ENCODE data around the gene ZNF670. TPM values are rescaled to one million over a fixed set of nuclear protein-coding genes. Genes with fewer than 3 reads are reported as not detected.

The ZNF670 gene
- total RNA-seq, 1 experiment from 2014 or later = 2.5 TPM

GRCh38 chr1:247056071-247056470 is 22.5 kb downstream of the ZNF670 start:
- H3K36me3 ChIP-seq (ENCODE audit: low read depth) = no peaks in the 10 kb centered on the region
- BruUV-seq (replicated peaks) = no TSS peak
- H3K4me1 ChIP-seq (replicated peaks; ENCODE audit: insufficient read depth) = no peaks in the 10 kb centered on the region
- H3K27me3 ChIP-seq (ENCODE audit: insufficient read depth, low read depth) = no peaks in the 10 kb centered on the region
- H3K9me2 ChIP-seq (ENCODE audit: insufficient read depth) = no peaks in the 10 kb centered on the region
- intact Hi-C loops (cut with micrococcal nuclease; ENCODE audit: unreplicated experiment) = no loop called here
- POLR2A ChIA-PET (ENCODE audit: unreplicated experiment) = no interaction called here
- no peak overlapping the region for H3K4me3 ChIP-seq
- no peak overlapping the region for H3K27ac ChIP-seq
- no peaks in the 10 kb centered on the region; the same call in 1 of the 2 replicates for H3K79me2 ChIP-seq (ENCODE audit: low read depth)
- no peaks in the 10 kb centered on the region for H4K20me1 ChIP-seq (ENCODE audit: insufficient read depth)
- no peak for DNase-seq
- H3K9me3 ChIP-seq (ENCODE audit: insufficient read depth, low read depth) = peaks cover 12% of the 10 kb centered on the region
- no peak overlapping the region for H2AFZ ChIP-seq
- H3F3A ChIP-seq (ENCODE audit: insufficient read depth, low read depth) = no peaks in the 10 kb centered on the region
- CTCF ChIA-PET = no interaction called here
- TF ChIP-seq CTCF (conservative IDR thresholded peaks at IDR 0.05) (no peak), EZH2 (IDR thresholded peaks at IDR 0.05; ENCODE audit: low read depth) (no peak)
- H3K4me2 ChIP-seq = no peak overlapping the region

DNA sequence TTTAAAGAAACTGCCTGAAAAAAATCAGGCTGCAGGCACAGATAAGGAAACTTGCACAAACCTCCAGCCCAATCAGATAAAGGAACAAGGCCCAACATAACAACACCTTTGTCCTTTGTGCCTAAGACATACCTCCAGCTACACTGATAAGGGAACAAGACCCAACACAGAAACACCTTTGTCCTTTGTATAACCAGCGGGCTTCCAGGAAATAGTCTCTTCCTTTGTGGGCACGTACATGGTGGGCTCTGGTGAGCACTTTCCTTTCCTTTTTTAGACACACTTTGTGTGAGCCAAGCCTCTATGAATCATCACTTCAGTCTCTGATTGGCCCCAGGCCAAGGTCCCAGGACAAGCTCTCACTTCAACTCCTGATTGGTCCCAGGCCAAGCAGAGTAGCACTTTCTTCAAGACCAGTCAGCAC is 23.6 kb downstream of the ZNF670 start:
- H3K79me2 ChIP-seq (ENCODE audit: low read depth) = no peaks in the 10 kb centered on the region; the same call in 1 of the 2 replicates
- no peak overlapping the region for H2AFZ ChIP-seq
- H3K27ac ChIP-seq = no peak overlapping the region
- H3K4me3 ChIP-seq = no peak overlapping the region
- no TSS peak for BruUV-seq (replicated peaks)
- intact Hi-C loops (cut with micrococcal nuclease; ENCODE audit: unreplicated experiment) = no loop called here
- no peaks in the 10 kb centered on the region for H3K9me2 ChIP-seq (ENCODE audit: insufficient read depth)
- no peak for TF ChIP-seq CTCF (conservative IDR thresholded peaks at IDR 0.05)
- no peak for TF ChIP-seq EZH2 (IDR thresholded peaks at IDR 0.05; ENCODE audit: low read depth)
- H3K36me3 ChIP-seq (ENCODE audit: low read depth) = no peaks in the 10 kb centered on the region
- POLR2A ChIA-PET (ENCODE audit: unreplicated experiment) = no interaction called here
- no peaks in the 10 kb centered on the region for H4K20me1 ChIP-seq (ENCODE audit: insufficient read depth)
- no peaks in the 10 kb centered on the region for H3F3A ChIP-seq (ENCODE audit: insufficient read depth, low read depth)
- CTCF ChIA-PET = no interaction called here
- H3K4me1 ChIP-seq (replicated peaks; ENCODE audit: insufficient read depth) = no peaks in the 10 kb centered on the region
- no peaks in the 10 kb centered on the region for H3K27me3 ChIP-seq (ENCODE audit: insufficient read depth, low read depth)
- no peak overlapping the region for H3K4me2 ChIP-seq
- peaks cover 12% of the 10 kb centered on the region for H3K9me3 ChIP-seq (ENCODE audit: insufficient read depth, low read depth)
- DNase-seq = no peak

DNA sequence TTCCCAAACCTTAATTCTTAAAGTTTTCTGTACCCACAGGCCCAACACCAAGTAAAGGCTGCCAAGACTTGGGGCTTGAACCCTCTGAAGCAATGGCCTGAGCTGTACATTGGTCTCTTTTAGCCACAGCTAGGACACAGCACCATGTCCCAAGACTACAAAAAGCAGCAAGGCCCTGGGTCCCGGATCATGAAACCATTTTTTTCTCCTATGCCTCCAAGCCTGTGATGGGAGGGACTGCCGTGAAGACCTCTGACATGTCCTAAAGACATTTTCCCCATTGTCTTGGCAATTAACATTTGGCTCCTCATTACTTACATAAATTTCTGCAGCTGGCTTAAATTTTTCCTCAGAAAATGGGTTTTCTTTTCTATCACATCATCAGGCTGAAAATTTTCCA is 30.9 kb downstream of the ZNF670 start:
- no peaks in the 10 kb centered on the region for H3K36me3 ChIP-seq (ENCODE audit: low read depth)
- no peak overlapping the region for H3K4me3 ChIP-seq
- TF ChIP-seq CTCF (conservative IDR thresholded peaks at IDR 0.05) = no peak
- no peak for TF ChIP-seq EZH2 (IDR thresholded peaks at IDR 0.05; ENCODE audit: low read depth)
- no peak overlapping the region for H3K4me2 ChIP-seq
- no peaks in the 10 kb centered on the region for H3K9me2 ChIP-seq (ENCODE audit: insufficient read depth)
- no peak overlapping the region for H3K27ac ChIP-seq
- intact Hi-C loops (cut with micrococcal nuclease; ENCODE audit: unreplicated experiment) = no loop called here
- no peaks in the 10 kb centered on the region for H3K4me1 ChIP-seq (replicated peaks; ENCODE audit: insufficient read depth)
- BruUV-seq (replicated peaks) = no TSS peak
- H2AFZ ChIP-seq = no peak overlapping the region
- H3K79me2 ChIP-seq (ENCODE audit: low read depth) = no peaks in the 10 kb centered on the region
- ChIA-PET POLR2A (ENCODE audit: unreplicated experiment) (no interaction called here), CTCF (no interaction called here)
- H3K9me3 ChIP-seq (ENCODE audit: insufficient read depth, low read depth) = peaks cover 19% of the 10 kb centered on the region; the same call in 1 of the 2 replicates
- H3K27me3 ChIP-seq (ENCODE audit: insufficient read depth, low read depth) = no peaks in the 10 kb centered on the region
- no peaks in the 10 kb centered on the region for H4K20me1 ChIP-seq (ENCODE audit: insufficient read depth)
- no peak for DNase-seq
- no peaks in the 10 kb centered on the region for H3F3A ChIP-seq (ENCODE audit: insufficient read depth, low read depth)
